Erythroblast (primary cell): ENCODE results near the gene PDE3A.
A peak's percentile ranks its signal among the peaks of the same experiment; 100 is the strongest.
"Not testable (repeated sequence)": the region's sequence is repeated elsewhere in the genome, so short reads cannot be mapped to it uniquely, and the experiment has no call there.

Source experiments
- DNase-seq, 2 experiments: peaks; one replicate each; lab custom pipeline; 2025; lab: John Stamatoyannopoulos, UW
- GATA1 ChIP-seq: IDR thresholded peaks from 2 replicates; pipeline ENCODE4 v1.6.1; 2011; ENCODE audit warnings: low read depth, mild to moderate bottlenecking, control low read depth, low read length, moderate library complexity
- POLR2A ChIP-seq: IDR thresholded peaks from 2 replicates; pipeline ENCODE4 v1.6.1; 2011; ENCODE audit warnings: mild to moderate bottlenecking, low read length

The PDE3A gene

DNA sequence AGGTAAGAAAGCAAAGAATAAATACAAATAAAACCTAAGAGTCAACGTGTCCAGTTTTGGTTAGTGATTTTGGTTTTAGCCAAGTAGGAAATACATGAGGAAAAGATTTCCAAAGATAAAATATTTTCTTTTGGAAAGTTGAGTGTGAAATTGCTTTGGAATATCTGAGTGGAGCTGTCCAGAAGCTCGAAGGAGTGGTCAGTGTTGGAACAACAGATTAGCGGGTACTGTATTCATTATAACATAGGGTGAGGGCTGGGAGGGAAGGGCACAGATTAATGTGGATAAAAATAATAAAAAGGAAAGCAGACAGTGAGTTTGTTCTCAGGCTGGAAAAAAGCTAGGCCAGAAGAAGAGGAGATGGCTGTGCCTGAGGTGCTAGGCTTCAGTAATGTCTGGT lies 225.3 kb downstream of the PDE3A start:
- no peak for DNase-seq
- TF ChIP-seq POLR2A (no peak), GATA1 (no peak)

DNA sequence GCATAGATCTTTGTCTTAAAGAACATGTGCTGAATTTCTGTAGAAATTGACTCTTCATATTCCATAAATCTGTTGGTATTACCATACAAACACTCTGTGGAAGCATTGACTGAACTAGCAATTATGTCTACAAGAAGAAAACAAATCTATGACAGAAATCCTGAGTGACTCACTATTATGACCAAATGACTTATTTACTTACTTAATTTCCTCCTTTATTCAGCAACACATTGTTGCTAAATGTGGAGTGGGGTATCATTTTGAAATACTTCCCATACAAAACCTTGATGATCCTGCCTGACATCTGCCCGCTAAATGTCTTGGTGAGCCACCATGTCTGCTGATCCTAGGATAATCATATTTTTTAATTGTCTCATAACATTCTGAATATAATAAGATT lies 227.7 kb downstream of the PDE3A start:
- no peak for DNase-seq
- TF ChIP-seq GATA1 = no peak

DNA sequence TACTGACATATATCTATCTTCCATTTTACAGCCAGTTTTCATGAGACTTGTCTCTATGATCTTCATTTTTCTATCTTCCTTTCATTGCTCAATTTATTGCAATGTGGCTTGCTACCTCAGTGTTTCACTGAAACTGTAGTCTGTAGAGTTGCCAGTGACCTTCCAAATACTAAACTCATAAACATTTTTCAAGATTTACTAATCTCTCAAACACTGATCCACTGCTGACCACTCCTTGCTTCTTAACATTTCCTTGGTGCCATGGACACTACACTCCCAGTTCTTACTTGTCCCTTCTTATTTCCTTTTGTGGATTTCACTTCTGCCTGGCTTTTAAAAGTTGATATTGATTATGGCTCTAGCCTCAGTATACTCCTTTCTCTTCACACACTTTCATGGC lies 231.4 kb downstream of the PDE3A start:
- no peak for TF ChIP-seq POLR2A
- no peak for TF ChIP-seq GATA1
- no peak for DNase-seq

DNA sequence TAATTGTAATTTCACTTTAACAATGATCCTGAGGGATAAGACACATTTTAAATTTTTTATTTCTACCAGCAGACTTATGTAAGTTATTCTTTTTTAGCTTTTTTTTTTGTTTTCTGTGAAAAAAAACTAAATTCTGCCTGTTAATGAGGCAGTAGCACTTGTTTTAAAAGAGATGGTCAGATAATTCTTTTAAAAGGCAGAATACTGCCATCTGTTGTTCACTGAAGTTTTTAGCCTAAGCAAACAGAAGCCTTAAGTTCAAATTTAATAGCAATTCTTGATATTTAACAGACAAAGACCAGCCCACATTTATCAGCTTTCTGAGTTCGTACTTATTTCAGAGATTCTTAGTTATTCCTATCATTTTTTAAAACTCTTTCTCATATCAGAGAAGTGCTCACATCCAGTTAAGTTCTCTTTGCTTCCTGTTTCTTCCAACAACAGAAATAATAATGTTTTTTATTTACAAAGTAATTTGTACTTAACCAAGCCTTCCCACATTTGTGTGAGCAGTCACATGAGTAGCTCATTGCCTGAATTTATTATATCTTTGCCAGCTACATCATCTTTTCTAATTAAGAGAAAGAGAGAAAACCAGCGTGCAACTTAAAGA lies 233.4 kb downstream of the PDE3A start:
- TF ChIP-seq POLR2A (no peak), GATA1 (no peak)
- peak; percentile 38 to 40 for DNase-seq

DNA sequence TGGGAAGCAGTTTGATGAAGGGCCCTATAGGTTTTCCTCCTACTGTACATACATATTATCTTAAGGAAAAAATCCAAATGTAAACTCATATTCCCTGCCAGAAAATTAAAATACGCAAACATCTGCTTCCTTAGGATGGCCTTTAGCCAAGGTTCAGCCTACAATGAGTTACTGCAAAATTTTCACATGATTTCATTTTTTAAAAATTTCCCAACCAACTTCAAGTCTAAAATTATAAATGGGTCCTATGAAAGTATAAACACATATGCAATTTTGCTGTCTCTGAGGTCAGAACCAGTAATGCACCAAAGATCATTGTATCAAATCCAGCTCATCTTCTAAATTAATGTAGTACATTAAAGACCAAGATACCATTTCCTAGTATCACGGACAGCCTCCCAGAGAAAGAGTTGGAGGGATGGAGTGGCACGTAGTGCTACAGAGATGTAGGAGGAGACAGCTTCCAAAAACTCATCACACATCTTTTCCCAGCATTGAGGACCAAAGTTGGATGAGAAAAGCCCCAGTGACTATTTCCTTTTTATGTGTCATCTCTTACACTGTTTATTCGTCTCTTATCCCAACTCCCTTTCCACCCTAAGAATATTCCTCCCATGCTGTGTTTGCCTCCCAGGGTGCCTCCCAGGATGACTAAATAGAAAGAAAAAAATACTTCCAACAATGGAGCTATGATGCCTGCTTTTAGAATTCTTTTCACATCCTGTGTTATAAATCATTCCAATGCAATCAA lies 234.5 kb downstream of the PDE3A start:
- DNase-seq = no peak
- no peak for TF ChIP-seq GATA1
- TF ChIP-seq POLR2A = no peak

DNA sequence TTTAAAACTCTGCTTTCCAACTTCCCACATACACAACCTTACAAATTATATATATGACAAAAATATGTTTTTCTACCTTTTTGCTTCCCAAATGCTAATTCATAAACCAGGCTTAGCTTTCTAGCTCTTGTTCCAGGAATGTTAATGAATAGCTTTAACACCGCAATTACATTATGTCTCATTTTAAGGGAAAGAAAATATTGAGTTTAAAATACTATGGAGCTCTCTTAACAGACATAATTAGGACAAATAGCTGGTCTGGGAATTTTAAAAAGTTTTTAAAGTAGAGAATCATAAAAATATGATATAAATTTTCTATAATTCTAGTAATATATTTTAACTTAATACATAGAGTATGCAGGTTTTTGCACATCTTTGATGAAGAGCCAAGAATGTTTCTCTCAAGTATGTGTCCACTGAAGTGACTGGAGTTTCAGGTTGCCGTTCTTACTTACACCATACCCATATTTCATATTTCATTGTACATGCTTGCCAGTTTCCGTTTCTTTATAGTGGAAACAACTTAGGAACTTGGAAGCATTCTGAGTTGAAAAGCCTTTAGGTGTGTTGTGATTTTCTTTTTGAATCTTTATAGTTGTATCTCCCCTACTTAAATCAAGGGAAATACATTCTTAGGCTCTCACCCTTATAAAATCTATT lies 236.2 kb downstream of the PDE3A start:
- TF ChIP-seq POLR2A (no peak), GATA1 (no peak)
- no peak for DNase-seq

DNA sequence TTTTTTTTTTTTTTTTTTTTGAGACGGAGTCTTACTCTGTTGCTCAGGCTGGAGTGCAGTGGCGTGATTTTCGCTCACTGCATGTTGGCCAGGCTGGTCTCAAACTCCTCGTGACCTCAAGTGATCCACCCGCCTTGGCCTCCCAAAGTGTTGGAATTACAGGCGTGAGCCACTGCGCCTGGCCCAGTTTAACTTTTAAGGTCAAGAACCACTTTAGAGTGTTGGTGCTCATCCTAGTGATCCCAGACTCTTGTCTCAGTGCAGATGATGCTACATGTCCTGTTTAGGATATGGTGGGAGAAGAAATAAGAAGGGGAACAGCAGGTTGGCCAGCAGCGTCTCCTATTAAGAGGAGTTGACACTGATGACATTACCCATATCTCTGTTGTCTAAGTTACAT lies 246.7 kb downstream of the PDE3A start:
- DNase-seq = not testable (repeated sequence)

DNA sequence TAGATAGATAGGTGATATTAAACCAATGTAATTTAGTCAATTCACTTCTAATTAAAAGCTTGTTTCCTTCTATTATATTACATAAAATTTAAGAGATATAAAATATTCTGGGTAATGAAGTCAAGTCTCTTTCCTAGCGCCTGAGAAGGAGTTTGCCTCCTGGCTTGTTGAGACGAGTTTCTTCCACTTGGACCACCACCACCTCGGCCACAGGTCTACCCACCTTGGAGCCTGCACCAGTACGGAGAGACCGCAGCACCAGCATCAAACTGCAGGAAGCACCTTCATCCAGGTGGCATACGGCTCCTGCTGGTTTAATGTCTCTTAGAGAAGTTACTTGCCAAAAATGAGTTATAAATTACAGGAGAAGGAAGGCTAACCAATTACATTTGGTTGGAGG lies 247.8 kb downstream of the PDE3A start:
- DNase-seq = no peak
- TF ChIP-seq POLR2A = no peak

DNA sequence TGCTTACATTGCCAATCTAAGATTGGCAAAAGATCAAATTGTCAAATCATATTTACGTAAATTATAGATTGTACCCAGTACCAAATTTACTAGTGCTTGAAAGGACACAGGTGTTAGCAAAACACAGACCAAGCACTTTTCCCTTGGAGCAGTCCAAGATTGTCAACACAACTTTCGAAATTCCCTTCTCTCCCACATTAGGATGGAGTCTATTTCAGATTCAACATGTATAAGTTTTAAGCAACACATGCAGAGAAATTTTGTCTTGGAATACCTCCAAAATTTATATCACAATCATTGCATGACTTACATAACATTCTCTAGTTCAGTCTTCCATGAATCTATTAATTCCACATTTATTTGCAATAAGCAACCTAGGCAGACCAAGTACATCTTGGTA lies 251.9 kb downstream of the PDE3A start:
- DNase-seq = no peak

DNA sequence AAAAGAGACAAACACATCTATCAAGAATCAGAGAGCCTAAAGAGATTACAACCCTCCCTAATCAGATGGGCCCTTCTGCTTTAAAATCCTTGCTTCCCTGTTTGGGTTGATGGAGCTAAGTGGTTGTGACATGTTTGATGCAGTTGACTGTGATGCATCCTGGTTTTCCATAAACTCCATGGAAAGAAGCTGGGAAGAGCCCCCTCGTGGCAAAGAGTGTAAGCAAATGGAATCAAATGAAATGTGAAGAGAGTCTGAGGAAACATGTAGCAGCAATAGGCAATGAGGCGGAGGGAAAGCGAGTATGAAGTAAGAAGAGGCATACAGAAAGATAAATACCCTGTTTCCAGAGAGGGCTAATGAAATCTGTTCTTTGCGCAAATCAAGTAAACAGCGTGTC lies 256.4 kb downstream of the PDE3A start:
- TF ChIP-seq GATA1 = no peak
- TF ChIP-seq POLR2A = no peak
- no peak for DNase-seq

More for the DNA sequence above, 251.9 kb downstream of the PDE3A start:
- TF ChIP-seq POLR2A (no peak), GATA1 (no peak)

DNA sequence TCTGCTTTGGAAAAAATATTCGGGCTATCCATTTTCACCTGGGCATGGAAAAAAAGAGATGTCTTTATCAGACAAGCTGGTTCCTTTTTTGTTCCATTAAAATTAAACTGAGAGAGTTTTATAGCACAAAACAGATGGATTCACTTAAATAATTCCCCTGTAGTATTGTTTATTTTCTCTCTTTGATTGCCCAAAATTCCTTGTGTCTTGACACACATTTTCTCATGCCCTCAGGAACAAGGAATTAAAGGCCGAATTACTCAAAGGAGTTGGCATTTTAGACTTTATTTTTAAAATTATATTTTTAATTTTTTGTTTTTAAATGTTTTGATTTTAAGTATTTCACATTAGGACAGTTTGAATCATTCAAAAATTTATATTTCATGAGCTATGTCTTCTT lies 257.2 kb downstream of the PDE3A start:
- no peak for DNase-seq
- TF ChIP-seq GATA1 (no peak), POLR2A (no peak)

DNA sequence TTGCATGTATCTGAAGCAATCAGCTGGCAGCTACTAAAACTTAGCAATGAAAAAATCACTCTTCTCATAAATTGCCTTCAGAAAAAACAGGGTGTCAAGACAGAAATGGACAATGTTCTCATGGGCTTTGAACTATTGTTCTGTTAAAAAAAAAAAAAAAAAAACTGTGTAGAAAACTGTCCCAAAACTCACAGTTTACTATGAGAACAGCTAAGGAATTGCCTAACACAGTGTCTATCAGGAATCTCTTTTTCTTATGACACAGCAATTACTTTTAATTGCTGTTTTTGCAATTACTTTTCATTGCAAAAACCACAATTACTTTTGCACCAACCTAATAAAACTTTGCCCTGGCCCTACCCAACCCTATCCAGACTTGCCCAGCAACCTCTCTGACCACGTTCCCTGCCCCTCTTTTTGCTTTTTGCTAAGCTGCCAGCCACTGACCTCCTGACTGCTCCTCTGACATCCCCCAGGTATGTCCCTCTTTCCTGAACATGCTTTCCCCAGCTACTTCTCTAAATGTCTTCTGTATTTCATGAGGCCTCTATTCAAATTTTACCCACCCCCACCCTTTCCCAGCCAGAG lies 258.8 kb downstream of the PDE3A start:
- TF ChIP-seq GATA1 (no peak), POLR2A (no peak)
- no peak for DNase-seq

DNA sequence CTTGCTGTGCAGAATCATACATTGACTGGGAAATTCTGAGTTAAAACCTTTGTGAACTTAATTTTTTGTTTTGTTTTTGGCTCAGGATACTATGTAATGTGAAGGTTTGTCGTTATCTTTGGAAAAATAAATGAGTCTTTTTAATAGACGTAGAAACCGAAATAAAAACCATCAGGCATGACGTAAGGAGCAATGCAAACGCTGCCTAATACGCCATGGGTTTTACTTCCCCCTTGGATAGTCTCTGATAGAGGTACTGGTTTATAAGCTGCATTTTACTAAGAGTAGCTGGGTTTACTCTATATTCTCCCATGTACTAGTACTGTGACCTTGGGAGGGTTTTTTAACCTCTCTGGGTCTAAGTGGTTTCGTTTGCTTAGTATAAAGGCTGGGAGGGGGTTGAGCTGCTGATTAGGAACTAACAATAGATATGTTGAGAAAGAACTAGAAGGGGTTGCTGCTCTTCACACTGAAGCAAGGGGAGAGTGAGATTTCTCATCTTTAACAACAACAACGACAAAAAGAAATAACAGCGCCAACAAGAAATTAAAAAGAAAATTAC lies 260.0 kb downstream of the PDE3A start:
- TF ChIP-seq POLR2A = no peak
- no peak for TF ChIP-seq GATA1
- no peak for DNase-seq

DNA sequence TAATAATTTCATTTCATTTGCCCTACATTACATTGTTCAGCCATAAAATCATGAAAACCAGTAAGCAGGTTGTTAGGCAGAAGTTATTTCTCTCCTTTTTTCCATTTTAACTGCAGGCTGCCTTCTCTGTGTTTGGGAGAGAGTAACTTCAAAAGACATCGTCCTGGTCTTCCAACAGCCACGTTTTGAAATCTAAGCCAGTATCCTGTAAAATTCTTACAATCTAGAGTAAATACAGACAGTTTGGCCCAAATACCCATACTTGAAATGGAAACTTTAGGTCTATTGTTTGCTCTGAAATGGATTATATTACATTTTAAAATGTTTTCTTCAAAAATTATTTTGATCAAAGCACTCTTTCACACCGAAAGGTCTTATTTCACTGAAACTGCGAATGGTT lies 260.7 kb downstream of the PDE3A start:
- no peak for TF ChIP-seq GATA1
- TF ChIP-seq POLR2A = no peak
- DNase-seq = no peak
